MG63 (cell line): ENCODE measurements around the gene DLX3. TPM values are rescaled to one million over a fixed set of nuclear protein-coding genes. Genes with fewer than 3 reads are reported as not detected.

ENCODE experiments used
- DNase-seq: peaks from one replicate; pipeline ENCODE4 v3.0.0-alpha.2; 2020
- H3K27me3 ChIP-seq: fragments of 250-450 bp; sonication (Bioruptor Pico); 2 replicates; pipeline ENCODE4 v1.5.1; 2020; ENCODE audit warnings: mild to moderate bottlenecking, moderate library complexity
- H3K36me3 ChIP-seq: fragments of 250-450 bp; sonication (Bioruptor Pico); 2 replicates; pipeline ENCODE4 v1.5.1; 2020; ENCODE audit warnings: mild to moderate bottlenecking, moderate library complexity
- H3K4me3 ChIP-seq: fragments of 250-450 bp; sonication (Bioruptor Pico); 2 replicates; pipeline ENCODE4 v1.5.1; 2020; ENCODE audit warnings: mild to moderate bottlenecking, moderate library complexity
- H3K9me3 ChIP-seq: fragments of 250-450 bp; sonication (Bioruptor Pico); 2 replicates; pipeline ENCODE4 v1.5.1; 2020; ENCODE audit warnings: mild to moderate bottlenecking, moderate library complexity
- total RNA-seq: library from RNA; depleted of rRNA; stranded (reverse); fragments of >200 nt; shearing (Covaris generic); gene quantifications from 2 replicates; pipeline ENCODE4 v1.2.3, GENCODE V29; 2014; ENCODE audit warnings: low replicate concordance

Gene DLX3
- total RNA-seq, 1 experiment from 2014 or later: 2.5 TPM

- no peaks in the 10 kb centered on the region for H3K36me3 ChIP-seq
- no peaks in the 10 kb centered on the region for H3K9me3 ChIP-seq
- DNase-seq: no peak
- peaks cover 31% of the 10 kb centered on the region for H3K27me3 ChIP-seq
- H3K4me3 ChIP-seq: no peak overlapping the region
Measured at GRCh38 chr17:49998836-49999511, 4.0 kb upstream of the DLX3 start.

GRCh38 chr17:49997773-49998703, 3.0 kb upstream of the DLX3 start:
- peaks cover 31% of the 10 kb centered on the region for H3K27me3 ChIP-seq
- peak; percentile 80 for DNase-seq

GRCh38 chr17:49997301-49997650, 2.3 kb upstream of the DLX3 start:
- DNase-seq: no peak
- Histone ChIP-seq H3K4me3 (peak overlapping the region; percentile 55), H3K36me3 (peaks cover 7% of the 10 kb centered on the region), H3K27me3 (peaks cover 31% of the 10 kb centered on the region), H3K9me3 (no peaks in the 10 kb centered on the region)

More at GRCh38 chr17:49997773-49998703, 3.0 kb upstream of the DLX3 start:
- no peaks in the 10 kb centered on the region for H3K9me3 ChIP-seq
- H3K4me3 ChIP-seq: no peak overlapping the region
- peaks cover 3% of the 10 kb centered on the region for H3K36me3 ChIP-seq

GRCh38 chr17:49996495-49997300, 1.7 kb upstream of the DLX3 start:
- Histone ChIP-seq H3K9me3 (no peaks in the 10 kb centered on the region), H3K27me3 (peaks cover 28% of the 10 kb centered on the region), H3K36me3 (peaks cover 11% of the 10 kb centered on the region), H3K4me3 (peak overlapping the region; percentile 55)
- peak; percentile 63 for DNase-seq

- no peak overlapping the region for H3K4me3 ChIP-seq
- H3K27me3 ChIP-seq: peaks cover 22% of the 10 kb centered on the region
- H3K36me3 ChIP-seq: peaks cover 11% of the 10 kb centered on the region
- no peaks in the 10 kb centered on the region for H3K9me3 ChIP-seq
- DNase-seq: no peak
Measured at GRCh38 chr17:49996121-49996494, 1.1 kb upstream of the DLX3 start.

GRCh38 chr17:49994085-49995054, 654 bp downstream of the DLX3 start:
- Histone ChIP-seq H3K9me3 (no peaks in the 10 kb centered on the region), H3K36me3 (peaks cover 20% of the 10 kb centered on the region), H3K4me3 (peak overlapping the region; percentile 66), H3K27me3 (peaks cover 6% of the 10 kb centered on the region)
- DNase-seq: peak; percentile 38

GRCh38 chr17:49993423-49994060, 1.5 kb downstream of the DLX3 start:
- peak; percentile 50 for DNase-seq
- Histone ChIP-seq H3K27me3 (no peaks in the 10 kb centered on the region), H3K4me3 (peak overlapping the region; percentile 66), H3K36me3 (peaks cover 25% of the 10 kb centered on the region), H3K9me3 (no peaks in the 10 kb centered on the region)

- Histone ChIP-seq H3K36me3 (peaks cover 25% of the 10 kb centered on the region), H3K9me3 (no peaks in the 10 kb centered on the region), H3K4me3 (peak overlapping the region; percentile 66), H3K27me3 (no peaks in the 10 kb centered on the region)
- DNase-seq: no peak
Measured at GRCh38 chr17:49992933-49993422, 2.0 kb downstream of the DLX3 start.

GRCh38 chr17:49992191-49992932, 2.7 kb downstream of the DLX3 start:
- peaks cover 25% of the 10 kb centered on the region for H3K36me3 ChIP-seq
- H3K4me3 ChIP-seq: peak overlapping the region; percentile 66
- DNase-seq: no peak
- no peaks in the 10 kb centered on the region for H3K27me3 ChIP-seq
- no peaks in the 10 kb centered on the region for H3K9me3 ChIP-seq

- Histone ChIP-seq H3K4me3 (no peak overlapping the region), H3K27me3 (no peaks in the 10 kb centered on the region), H3K36me3 (peaks cover 25% of the 10 kb centered on the region), H3K9me3 (no peaks in the 10 kb centered on the region)
- DNase-seq: no peak
Measured at GRCh38 chr17:49991409-49991808, 3.6 kb downstream of the DLX3 start.

- Histone ChIP-seq H3K36me3 (peaks cover 25% of the 10 kb centered on the region), H3K4me3 (no peak overlapping the region), H3K27me3 (no peaks in the 10 kb centered on the region), H3K9me3 (no peaks in the 10 kb centered on the region)
- no peak for DNase-seq
Measured at GRCh38 chr17:49990921-49991320, 4.1 kb downstream of the DLX3 start.

GRCh38 chr17:49990331-49990730, 4.7 kb downstream of the DLX3 start:
- no peaks in the 10 kb centered on the region for H3K27me3 ChIP-seq

GRCh38 chr17:49989518-49989880, 5.5 kb downstream of the DLX3 start:
- Histone ChIP-seq H3K36me3 (peaks cover 25% of the 10 kb centered on the region), H3K27me3 (no peaks in the 10 kb centered on the region), H3K4me3 (no peak overlapping the region), H3K9me3 (no peaks in the 10 kb centered on the region)
- DNase-seq: no peak

More at GRCh38 chr17:49990331-49990730, 4.7 kb downstream of the DLX3 start:
- Histone ChIP-seq H3K9me3 (no peaks in the 10 kb centered on the region), H3K36me3 (peaks cover 25% of the 10 kb centered on the region), H3K4me3 (no peak overlapping the region)
- no peak for DNase-seq

- Histone ChIP-seq H3K36me3 (peaks cover 21% of the 10 kb centered on the region), H3K27me3 (no peaks in the 10 kb centered on the region), H3K4me3 (no peak overlapping the region), H3K9me3 (no peaks in the 10 kb centered on the region)
- peak; percentile 98 for DNase-seq
Measured at GRCh38 chr17:49987681-49988441, 7.2 kb downstream of the DLX3 start.
